Thyroid gland (tissue), 4 donors: ENCODE data around the gene CD244. TPM values are rescaled to one million over a fixed set of nuclear protein-coding genes. Genes with fewer than 3 reads are reported as not detected.

Source experiments
- DNase-seq, 2 donors: peaks; one replicate each; pipeline ENCODE4 v3.0.0-alpha.2; 2019
- H3K27ac ChIP-seq, 3 donors: fragments of 200-600 bp; sonication (generic); 1 replicate in 2 of 3; 2 replicates in 1 of 3; pipeline ENCODE4 v1.5.1; 2016 to 2019; ENCODE audit warnings: mild to moderate bottlenecking in 1 of 3, moderate library complexity in 1 of 3
- H3K27me3 ChIP-seq: fragments of 200-600 bp; sonication (generic); one replicate; pipeline ENCODE4 v1.5.1; 2019
- H3K36me3 ChIP-seq, 2 donors: fragments of 200-600 bp; sonication (generic); one replicate each; pipeline ENCODE4 v1.5.1; 2016 to 2019
- H3K4me1 ChIP-seq, 2 donors: fragments of 200-600 bp; sonication (generic); one replicate each; pipeline ENCODE4 v1.5.1; 2017 to 2019
- H3K4me3 ChIP-seq, 3 donors: fragments of 200-600 bp; sonication (generic); replicated peaks in 1 of 3; 1 replicate in 2 of 3; 2 replicates in 1 of 3; pipeline ENCODE4 v1.5.1; 2016; ENCODE audit warnings: mild to moderate bottlenecking in 1 of 3
- H3K9me3 ChIP-seq: fragments of 200-600 bp; sonication (generic); one replicate; pipeline ENCODE4 v1.5.1; 2017
- POLR2A ChIP-seq, 2 donors: fragments of 450-650 bp; IDR thresholded peaks; one replicate each; pipeline ENCODE4 v1.6.1; 2017; ENCODE audit warnings: antibody characterized with exemption in 2 of 2, mild to moderate bottlenecking in 2 of 2, moderate library complexity in 1 of 2
- WGBS, 2 donors: methylation state at CpG; one replicate each; pipeline ENCODE4 v1.1.5; 2017; 5-methylcytosine and 5-hydroxymethylcytosine counted together
- intact Hi-C: fragments of 100-400 bp; cut with DNase I; formaldehyde crosslinking; loops from one replicate; pipeline ENCODE4 v1.15.1; 2023
- total RNA-seq, 4 donors: library from RNA; depleted of rRNA; stranded (reverse); fragments of >200 nt; gene quantifications; one replicate each; pipeline ENCODE4 v1.2.3, GENCODE V29; 2016
- TF ChIP-seq, protein P1 (sequence below), 6 experiments: fragments of 200-600 bp in 3 of 6; fragments of 450-650 bp in 3 of 6; sonication (generic) in 3 of 6; IDR thresholded peaks; one replicate each; pipeline ENCODE4 v1.5.1; 2016 to 2019; ENCODE audit warnings: antibody characterized with exemption in 6 of 6, mild to moderate bottlenecking in 2 of 6, inconsistent platforms in 1 of 6, moderate library complexity in 1 of 6

The CD244 gene
- total RNA-seq, 4 donors from 2014 or later: 0.27 TPM; not detected in 3

- Histone ChIP-seq H3K4me3 (no peak overlapping the region), H3K27ac (no peak overlapping the region), H3K9me3 (no peaks in the 10 kb centered on the region), H3K36me3 (no peaks in the 10 kb centered on the region), H3K27me3 (no peaks in the 10 kb centered on the region), H3K4me1 (no peaks in the 10 kb centered on the region)
- no peak for DNase-seq
- intact Hi-C loops: no loop called here
- TF ChIP-seq, protein P1, sequence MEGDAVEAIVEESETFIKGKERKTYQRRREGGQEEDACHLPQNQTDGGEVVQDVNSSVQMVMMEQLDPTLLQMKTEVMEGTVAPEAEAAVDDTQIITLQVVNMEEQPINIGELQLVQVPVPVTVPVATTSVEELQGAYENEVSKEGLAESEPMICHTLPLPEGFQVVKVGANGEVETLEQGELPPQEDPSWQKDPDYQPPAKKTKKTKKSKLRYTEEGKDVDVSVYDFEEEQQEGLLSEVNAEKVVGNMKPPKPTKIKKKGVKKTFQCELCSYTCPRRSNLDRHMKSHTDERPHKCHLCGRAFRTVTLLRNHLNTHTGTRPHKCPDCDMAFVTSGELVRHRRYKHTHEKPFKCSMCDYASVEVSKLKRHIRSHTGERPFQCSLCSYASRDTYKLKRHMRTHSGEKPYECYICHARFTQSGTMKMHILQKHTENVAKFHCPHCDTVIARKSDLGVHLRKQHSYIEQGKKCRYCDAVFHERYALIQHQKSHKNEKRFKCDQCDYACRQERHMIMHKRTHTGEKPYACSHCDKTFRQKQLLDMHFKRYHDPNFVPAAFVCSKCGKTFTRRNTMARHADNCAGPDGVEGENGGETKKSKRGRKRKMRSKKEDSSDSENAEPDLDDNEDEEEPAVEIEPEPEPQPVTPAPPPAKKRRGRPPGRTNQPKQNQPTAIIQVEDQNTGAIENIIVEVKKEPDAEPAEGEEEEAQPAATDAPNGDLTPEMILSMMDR (IDR thresholded peaks at IDR 0.05): no peak
- no peak for TF ChIP-seq POLR2A (IDR thresholded peaks at IDR 0.05)
- WGBS, 2 donors: 96 to 97% methylated on average over 2 of the region's 2 CpGs
These were observed 64.2 kb downstream of the CD244 start for GRCh38 chr1:160798439-160798838.

DNA sequence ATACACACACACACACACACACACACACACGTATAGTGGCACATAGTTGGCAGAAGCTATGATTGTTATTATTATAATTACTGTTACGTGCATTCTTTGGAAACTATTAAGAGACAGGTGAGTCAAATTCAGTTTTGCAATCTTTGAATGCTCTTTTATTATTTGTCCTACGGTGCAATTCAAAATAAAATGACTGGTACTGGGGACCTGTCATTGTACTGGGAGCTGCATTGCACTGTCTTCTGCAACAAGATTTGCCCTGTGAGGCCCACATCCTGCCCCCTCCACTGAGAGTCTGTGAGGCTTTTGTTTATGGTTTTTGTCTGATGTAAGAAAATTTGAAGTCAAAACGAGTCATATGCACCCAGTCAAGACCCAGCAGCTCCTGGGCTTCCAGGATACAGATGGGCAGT lies 64.8 kb downstream of the CD244 start:
- no peak for TF ChIP-seq POLR2A (IDR thresholded peaks at IDR 0.05)
- TF ChIP-seq, protein P1 (IDR thresholded peaks at IDR 0.05): no peak
- H3K4me1 ChIP-seq: no peaks in the 10 kb centered on the region
- DNase-seq: no peak
- no peak overlapping the region for H3K4me3 ChIP-seq
- H3K9me3 ChIP-seq: no peaks in the 10 kb centered on the region
- no peak overlapping the region for H3K27ac ChIP-seq
- WGBS, 2 donors: 52 to 55% methylated on average over 4 of the region's 4 CpGs
- no peaks in the 10 kb centered on the region for H3K36me3 ChIP-seq
- intact Hi-C loops: no loop called here
- no peaks in the 10 kb centered on the region for H3K27me3 ChIP-seq

DNA sequence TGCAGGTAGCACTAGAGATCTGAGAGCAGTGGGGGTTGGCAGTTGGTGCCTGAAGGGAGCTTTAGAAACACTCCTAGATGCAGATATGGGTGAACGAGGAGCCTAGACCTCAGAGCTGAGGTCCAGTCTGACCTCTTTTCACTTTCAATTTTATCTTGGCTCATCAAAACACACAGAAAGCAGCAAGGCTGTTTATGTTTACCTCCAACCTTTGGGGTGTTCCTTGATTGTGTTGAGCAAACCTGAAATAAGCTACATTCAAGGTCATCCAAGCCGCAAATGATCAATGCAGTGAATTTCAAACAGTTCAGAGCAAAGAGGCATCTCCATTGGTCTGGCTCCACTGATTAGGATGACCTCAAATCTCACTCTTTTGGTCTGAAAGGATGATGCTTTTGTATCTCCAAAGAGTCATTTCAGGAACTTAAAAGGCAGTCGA lies 65.4 kb downstream of the CD244 start:
- Histone ChIP-seq H3K9me3 (no peaks in the 10 kb centered on the region), H3K4me3 (no peak overlapping the region), H3K4me1 (no peaks in the 10 kb centered on the region), H3K36me3 (no peaks in the 10 kb centered on the region), H3K27me3 (no peaks in the 10 kb centered on the region), H3K27ac (no peak overlapping the region)
- intact Hi-C loops: no loop called here
- TF ChIP-seq, protein P1 (IDR thresholded peaks at IDR 0.05): no peak
- no peak for TF ChIP-seq POLR2A (IDR thresholded peaks at IDR 0.05)
- 78 to 88% methylated on average over 3 of the region's 3 CpGs for WGBS, 2 donors
- DNase-seq: no peak

DNA sequence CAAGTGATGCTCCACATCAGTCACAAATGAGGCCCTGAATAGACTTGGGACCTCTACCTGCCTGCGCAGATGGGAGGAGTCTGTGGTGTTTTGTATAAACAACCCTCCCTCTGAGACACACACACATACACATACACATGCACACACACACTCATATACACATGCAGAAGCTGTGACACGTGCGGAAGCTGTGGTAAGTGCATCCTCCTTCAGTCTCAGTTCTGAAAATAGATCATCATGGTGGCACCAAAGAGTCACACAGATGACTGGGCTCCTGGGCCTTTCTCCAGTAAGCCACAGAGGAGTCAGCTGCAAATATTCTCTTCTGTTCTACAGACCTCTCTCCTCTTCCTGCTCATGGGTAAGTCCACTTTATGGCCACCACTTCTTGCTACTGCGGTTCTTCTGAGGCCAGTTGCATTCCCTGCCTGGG lies 66.7 kb downstream of the CD244 start, which contains the start of gene LY9:
TSS of gene LY9 (plus strand) at position 224 of the 433 bp plus-strand sequence. CDS start at position 238, 14 bp downstream.
- Histone ChIP-seq H3K4me3 (no peak within 1 kb of the TSS), H3K9me3 (no peaks in the 10 kb centered on the region), H3K36me3 (no peaks in the 10 kb centered on the region), H3K4me1 (no peaks in the 10 kb centered on the region), H3K27ac (no peak within 1 kb of the TSS), H3K27me3 (no peaks in the 10 kb centered on the region)
- TF ChIP-seq, protein P1 (IDR thresholded peaks at IDR 0.05): no peak
- TF ChIP-seq POLR2A (IDR thresholded peaks at IDR 0.05): no peak
- peak in 1 of 2 donors; percentile 6 for DNase-seq
- intact Hi-C loops: no loop called here
- 64 to 81% methylated on average over 4 of the region's 4 CpGs for WGBS, 2 donors

- intact Hi-C loops: no loop called here
- Histone ChIP-seq H3K9me3 (no peaks in the 10 kb centered on the region), H3K4me1 (no peaks in the 10 kb centered on the region), H3K27ac (no peak overlapping the region), H3K27me3 (no peaks in the 10 kb centered on the region), H3K4me3 (no peak overlapping the region), H3K36me3 (no peaks in the 10 kb centered on the region)
- no peak for DNase-seq
- no peak for TF ChIP-seq POLR2A (IDR thresholded peaks at IDR 0.05)
- TF ChIP-seq, protein P1 (IDR thresholded peaks at IDR 0.05): no peak
- WGBS, 2 donors: 47 to 52% methylated on average over 3 of the region's 3 CpGs
These were observed 68.3 kb downstream of the CD244 start for GRCh38 chr1:160794376-160794775.
